ENCODE measurements around the gene FRMD4A. TPM values are rescaled to one million over a fixed set of nuclear protein-coding genes. Genes with fewer than 3 reads are reported as not detected.

The FRMD4A gene
- 42.3 TPM for total RNA-seq
- long read RNA-seq, partial matches to known transcripts: 1 of 6 reads
- long read RNA-seq, other reads (novel, unspliced or antisense): 3 of 6 reads

DNA sequence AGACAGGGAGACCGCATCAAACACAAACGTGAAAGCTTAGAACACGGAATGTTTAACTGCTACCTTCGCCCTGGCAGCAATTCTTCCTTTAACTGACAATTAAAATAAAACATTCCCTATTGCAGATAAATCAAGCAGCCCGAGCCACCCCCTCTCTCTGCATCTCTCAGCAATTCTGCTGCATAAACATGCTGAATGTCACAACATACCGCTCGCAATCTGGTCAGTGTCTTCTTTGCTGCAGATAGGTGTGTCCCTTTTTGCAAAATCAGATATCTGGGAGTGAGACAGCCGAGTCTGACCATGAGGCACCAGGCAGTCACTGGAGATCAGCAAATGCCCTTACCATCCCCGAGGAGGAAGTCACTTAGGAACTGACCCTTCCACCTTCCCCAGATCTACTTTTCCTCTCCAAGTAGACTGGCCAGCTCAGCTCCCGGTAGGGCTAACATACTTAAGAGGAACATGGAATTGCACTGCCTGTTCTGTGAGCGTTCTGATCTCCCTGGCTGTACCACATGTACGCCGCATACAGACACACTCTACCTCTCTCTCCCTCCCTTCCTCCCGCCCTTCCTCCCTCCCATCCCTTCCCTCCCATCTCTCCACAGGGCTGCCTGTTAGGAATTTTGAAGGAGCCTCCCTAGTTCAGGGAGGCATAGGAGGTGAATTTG, at the start of gene FRMD4A:
FRMD4A (minus strand) TSS at position 537 of the 674 bp plus-strand sequence.
- intact Hi-C loops (cut with DNase I): no loop called here

DNA sequence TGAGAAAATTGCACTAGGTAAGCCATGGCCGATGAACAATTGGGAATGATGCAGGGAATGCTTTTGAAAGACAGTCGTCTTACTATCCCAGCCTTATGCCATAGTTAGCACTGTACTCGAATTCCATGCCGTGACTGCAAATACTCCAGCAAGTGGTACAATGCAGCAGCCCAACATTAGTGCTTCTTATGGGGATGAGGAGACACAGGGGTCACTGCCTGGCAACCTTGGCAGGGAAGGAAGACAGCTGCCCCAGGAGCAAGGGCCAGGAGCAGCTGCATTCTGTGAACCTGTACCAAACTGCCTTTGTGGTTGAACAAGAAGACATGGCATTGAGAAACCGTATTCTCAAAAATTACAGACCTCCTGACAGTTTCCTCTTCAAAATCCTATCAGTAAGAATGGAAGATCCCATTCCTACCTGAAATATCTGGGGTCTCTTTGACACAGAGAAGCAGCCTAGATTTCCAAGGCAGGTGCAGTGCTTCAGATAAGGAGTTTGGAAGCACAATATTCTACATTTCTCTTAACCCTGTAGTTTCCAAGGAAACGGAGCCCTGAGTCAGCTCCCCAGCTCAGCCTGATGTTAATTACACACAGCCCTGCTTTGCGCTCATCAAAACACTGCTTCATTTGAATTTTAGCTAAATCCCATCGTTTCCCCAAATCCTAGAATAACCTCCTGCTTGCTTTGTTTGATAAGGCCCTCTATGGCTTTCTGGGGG, 49.0 kb upstream of the FRMD4A start:
- intact Hi-C loops (cut with DNase I): no loop called here
- no peak for DNase-seq (ENCODE audit: missing footprints)
- no peak for ATAC-seq

More for the DNA sequence above, at the start of gene FRMD4A:
- DNase-seq (ENCODE audit: missing footprints) (no peak), ATAC-seq (no peak)

DNA sequence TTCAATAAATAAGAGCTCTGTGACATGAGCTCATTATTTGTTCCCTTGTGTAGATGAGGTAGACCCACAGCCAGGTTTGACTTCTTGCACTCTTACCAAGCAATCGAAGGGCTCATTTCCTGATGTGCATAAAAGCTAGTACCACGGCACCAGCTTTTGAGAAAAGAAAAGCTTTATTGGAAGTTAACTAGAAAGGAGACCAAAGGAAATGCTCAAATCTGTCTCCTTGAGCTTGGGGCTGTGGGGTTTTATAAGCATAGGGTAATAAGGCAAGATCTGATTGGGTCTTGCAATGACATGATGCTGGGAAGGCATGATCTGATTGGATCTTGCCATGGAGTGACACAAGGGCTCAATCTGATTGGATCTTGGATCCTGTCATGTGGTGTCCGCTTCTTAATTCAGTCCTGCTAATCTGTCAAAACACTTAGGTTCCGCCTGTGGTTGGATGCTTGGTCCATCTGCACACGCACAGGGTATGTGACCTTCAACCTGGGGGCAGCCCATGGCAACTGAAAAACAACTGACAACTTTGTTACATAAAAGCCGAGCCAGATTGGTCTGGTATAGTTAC, 47.8 kb upstream of the FRMD4A start:
- intact Hi-C loops (cut with DNase I): no loop called here
- ATAC-seq (no peak), DNase-seq (ENCODE audit: missing footprints) (no peak)

DNA sequence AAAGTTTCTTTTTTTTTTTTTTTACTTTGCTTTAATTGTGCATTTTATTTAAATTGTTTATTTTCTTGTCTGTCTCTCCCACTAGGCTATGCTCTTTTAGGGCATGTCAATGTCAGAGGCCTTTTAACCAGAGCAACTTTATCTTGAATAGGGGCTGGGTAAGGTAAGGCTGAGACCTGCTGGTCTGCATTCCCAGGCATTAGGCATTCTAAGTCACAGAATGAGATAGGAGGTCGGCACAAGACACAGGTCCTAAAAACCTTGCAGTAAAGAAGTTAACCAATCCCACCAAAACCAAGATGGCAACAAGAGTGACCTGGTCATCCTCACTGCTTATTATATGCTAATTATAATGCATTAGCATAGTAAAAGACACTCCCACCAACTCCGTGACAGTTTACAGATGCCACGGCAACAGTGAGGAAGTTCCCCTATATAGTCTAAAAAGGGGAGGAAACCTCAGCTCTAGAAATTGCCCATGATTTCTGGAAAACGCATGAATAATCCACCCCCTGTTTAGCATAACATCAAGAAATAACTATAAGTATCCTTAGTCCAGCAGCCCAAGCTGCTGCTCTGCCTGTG, 47.0 kb upstream of the FRMD4A start:
- no peak for ATAC-seq
- intact Hi-C loops (cut with DNase I): no loop called here
- DNase-seq (ENCODE audit: missing footprints): no peak

DNA sequence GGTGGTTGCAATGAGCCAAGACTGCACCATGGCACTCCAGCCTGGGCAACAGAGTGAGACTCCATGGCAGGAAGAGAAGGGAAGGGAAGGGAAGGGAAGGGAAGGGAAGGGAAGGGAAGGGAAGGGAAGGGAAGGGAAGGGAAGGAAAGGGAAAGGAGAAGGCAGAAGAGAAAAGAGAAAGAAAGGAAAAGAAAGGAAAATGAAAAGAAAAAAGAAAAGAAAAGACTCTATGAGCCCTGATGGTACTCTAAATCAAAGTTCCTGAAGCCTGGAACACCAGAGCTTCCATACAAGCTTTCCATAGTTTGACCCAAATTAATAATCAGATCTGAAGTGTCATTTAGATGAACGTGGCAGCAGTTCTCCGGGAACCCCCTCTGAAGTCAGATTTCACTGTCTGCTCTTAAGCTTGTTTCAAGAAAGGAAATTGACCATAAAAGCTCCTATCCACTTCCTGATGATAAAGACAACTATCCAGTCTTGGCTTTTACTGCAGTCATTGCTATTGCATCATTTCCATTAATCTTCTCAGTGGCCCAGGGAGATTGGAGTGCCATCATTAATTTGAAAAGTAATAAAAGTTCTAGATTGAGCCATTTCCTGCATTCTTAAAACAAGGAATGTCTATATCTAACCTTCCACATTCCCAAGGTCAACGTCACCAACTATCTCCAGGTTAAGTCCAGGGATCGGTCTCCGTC, 44.2 kb upstream of the FRMD4A start:
- ATAC-seq (no peak), DNase-seq (ENCODE audit: missing footprints) (no peak)
- intact Hi-C loops (cut with DNase I): no loop called here

DNA sequence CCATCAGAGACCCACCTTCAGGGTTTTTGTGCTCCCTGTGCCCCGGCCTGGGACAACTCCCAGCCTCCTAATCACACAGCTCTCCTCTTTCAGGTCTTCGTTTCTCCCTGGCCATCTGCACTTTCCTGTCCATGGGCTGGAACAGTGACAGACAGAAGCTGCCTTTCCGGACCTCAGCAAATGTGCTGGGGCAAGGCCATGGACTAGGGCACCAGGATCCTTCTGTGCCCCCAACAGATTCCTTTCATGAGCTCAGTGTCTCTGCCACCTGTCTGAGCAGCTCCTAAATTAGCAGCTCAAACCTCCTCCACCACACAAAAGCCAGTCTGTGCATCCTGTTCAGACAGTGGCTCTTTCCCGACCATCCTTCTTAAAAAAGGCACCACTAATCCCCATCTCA, 41.9 kb upstream of the FRMD4A start:
- ATAC-seq (no peak), DNase-seq (ENCODE audit: missing footprints) (no peak)
- intact Hi-C loops (cut with DNase I): no loop called here

DNA sequence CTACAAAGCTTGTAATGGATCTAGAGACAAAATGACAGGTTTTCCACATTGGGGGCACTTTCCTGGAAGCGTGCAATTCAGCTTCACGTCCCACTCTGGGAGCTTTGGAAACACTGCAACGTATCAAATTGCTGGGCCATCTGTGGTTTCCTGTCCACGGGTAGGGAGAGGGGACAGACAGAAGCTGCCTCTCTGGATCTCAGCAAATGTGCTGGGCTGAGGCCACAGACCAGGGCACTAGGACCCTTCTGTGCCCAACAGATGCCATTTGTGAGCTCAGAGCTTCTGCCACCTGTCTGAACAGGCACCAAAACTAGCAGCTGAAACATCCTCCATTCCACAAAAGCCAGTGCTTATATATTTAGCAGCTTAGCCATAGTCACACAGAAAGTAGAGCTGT, 40.9 kb upstream of the FRMD4A start:
- DNase-seq (ENCODE audit: missing footprints) (no peak), ATAC-seq (no peak)
- intact Hi-C loops (cut with DNase I): no loop called here

DNA sequence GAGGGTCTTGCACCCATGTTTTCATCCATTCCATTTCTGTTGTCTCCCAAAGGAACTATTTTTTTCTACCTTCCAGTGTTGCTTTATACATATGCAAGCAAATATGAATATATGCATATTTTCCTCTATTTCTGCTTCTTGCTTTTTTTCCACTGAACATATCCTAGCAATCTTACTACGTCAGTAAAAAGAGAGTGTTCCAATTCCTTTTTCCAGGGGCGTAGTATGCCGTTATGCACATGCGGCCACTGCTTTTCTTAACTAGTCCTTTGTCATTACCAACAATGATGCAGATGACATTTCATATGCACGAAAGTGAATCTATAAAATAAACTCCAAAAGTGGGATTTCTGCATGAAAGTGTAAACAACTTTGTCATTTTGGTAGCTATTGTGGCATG, 40.2 kb upstream of the FRMD4A start:
- no peak for ATAC-seq
- intact Hi-C loops (cut with DNase I): no loop called here
- no peak for DNase-seq (ENCODE audit: missing footprints)

DNA sequence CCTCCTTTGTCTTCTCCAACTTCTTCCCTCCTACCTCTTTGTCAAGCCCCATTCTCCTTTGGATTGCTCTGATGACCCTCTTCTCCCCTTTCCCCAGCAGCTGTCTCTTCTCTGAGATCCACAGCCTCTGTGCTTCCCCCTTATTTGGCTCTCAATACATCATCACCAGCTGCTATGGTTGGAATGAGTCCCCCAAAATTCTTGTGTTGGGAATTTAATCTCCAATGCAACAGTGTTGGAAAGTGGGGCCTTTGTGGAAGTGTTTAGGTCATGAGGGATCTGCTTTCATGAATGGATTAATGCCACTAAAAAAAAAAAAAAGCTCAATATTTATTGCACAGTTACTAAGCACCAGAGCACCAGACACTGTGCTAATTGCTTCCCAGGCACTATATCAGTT, 39.2 kb upstream of the FRMD4A start:
- DNase-seq (ENCODE audit: missing footprints) (no peak), ATAC-seq (no peak)
- intact Hi-C loops (cut with DNase I): no loop called here

DNA sequence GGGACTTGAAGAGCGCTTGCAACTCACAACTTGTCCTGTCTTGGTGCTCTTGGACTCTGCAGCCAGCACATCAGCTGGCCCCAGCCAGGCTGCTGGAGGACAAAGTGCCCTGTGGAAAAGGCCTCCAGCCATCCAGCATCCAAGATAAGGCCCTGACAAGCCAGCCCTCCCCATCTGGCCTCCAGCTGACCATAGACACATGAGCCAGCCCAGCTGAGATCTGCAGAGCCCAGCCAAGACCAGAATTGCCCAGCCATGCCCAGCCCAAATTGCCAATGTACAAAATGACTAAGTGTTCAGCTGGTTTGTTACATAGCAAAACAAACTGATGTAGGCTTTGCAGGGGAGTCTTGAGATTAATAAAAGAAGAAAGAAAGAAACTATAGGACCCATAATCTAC, 36.0 kb upstream of the FRMD4A start:
- ATAC-seq: no peak
- intact Hi-C loops (cut with DNase I): no loop called here
- no peak for DNase-seq (ENCODE audit: missing footprints)

DNA sequence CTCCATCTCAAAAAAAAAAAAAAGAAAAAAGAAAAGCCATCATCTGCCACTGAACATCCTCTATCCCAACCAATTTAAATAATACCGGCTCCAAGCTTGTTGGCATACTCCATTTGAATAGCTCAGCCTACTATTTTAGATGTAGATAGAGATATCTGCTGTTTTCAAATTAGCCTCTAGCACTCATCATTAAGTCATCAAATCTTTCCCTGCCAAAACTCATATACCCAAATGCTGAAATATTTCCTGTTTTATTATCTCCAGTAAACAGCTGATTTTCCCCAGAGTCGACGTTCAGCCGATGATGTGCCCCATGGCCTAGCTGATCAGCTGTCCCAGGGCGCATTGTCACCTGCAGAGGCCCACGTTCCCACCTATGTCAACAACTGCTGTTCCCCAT, 34.5 kb upstream of the FRMD4A start:
- no peak for DNase-seq (ENCODE audit: missing footprints)
- intact Hi-C loops (cut with DNase I): no loop called here
- ATAC-seq: no peak

DNA sequence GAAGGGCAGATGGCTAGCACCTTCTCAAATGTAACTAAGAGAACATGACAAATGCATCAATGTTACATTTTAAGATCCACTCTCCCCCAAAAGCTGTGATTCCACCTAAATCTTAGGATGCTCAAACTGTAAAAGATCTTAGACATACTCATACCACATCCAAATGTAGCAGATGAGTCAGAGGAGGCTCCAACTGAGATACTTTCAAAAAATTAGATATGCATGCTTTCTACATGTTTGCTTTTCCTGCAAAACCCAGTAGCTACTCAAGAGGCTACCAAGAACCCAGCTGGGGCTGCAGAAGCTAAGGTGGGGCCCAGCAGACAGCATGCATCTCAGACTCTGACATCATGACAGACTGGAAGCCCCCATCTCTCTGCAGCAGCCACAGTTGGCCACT, 31.4 kb upstream of the FRMD4A start:
- intact Hi-C loops (cut with DNase I): no loop called here
- no peak for ATAC-seq
- no peak for DNase-seq (ENCODE audit: missing footprints)

DNA sequence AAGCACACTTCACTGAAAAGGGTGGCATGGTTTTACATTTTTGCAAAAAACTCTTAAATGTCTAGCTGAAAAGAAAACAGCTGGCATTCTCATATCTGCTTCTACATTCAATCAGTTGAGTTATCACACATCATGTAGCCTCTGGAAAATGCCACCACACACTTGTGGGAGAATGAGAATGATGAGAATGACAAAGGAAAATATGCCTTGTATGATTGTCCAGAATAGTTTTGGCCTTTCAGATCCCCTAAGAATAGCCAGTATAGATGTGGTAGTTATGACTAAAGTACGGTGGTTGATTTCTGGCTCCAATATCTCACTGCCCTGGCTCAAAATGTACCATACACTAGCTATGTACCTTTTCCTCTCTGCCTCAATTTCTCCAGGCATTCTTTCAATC, 30.2 kb upstream of the FRMD4A start:
- DNase-seq (ENCODE audit: missing footprints) (no peak), ATAC-seq (no peak)
- intact Hi-C loops (cut with DNase I): no loop called here

DNA sequence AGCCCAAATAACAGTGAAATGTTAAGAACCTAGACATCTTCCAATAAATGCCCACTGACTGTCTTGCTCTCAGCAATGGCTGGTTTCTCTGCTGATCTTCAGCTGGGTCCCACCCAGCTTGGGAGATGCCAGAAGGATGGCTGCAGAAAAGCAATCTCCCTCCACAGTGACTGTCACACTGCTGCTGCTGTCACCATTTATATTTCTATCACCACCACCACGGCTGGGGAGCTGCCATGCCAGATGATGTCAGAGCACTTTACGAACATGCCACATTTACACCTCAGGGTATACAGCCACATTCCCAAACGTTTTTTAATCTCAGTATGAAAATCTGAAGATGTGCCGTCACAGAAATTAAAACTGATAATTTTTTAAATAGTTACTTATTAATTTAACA, 29.8 kb upstream of the FRMD4A start:
- DNase-seq (ENCODE audit: missing footprints): no peak
- intact Hi-C loops (cut with DNase I): no loop called here
- ATAC-seq: no peak

DNA sequence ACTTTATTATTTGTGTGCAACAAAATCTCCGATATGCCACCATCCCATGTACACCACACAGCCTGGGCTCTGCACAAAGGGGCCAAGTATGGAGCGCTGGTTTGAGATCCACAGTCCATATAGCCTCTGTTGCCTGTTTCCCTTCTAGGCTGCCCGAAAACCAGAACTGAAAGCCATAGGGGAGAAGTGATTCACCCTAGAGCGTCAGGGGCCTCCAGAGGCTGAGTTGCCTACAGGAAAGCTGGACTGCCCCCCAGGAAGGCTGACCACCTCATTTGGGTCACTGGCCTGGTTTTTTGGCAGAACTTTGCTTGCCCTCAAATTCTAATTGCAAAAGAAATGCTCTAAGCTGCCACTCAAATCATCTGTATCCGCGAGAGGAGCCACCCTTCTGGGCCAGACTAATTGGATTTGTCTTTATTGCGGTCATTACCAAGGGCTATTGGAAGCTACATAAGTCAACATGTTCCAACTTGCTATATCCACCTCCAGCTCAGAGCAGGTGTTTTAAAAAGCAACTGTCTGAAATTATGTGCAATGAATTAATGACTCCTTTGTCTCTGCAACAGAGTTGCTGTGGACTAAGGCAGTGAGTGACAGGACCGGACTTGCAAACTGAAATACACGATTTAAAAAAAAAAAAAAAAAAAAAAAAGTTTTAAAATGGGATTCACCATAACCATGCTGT, 28.3 kb upstream of the FRMD4A start:
- intact Hi-C loops (cut with DNase I): no loop called here
- DNase-seq (ENCODE audit: missing footprints): no peak
- no peak for ATAC-seq

DNA sequence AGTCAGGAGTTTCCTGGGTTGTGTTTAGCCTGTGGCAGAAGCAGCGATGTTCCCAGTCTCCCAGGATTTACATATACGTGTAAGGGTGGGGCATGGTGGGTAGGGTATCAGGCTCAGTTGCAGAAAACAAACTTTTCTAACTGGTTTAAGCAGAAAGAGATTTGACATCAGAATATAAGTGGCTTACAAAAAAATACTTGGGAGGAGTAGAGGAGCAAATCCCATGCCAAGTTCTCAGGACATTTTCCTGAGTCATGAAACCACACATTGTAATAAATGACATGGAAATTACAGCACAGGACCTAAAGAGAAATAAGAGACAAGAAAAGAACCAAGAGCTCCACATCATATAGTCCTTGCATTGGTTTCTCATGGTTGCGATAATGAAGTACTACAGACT, 26.2 kb upstream of the FRMD4A start:
- intact Hi-C loops (cut with DNase I): no loop called here
- ATAC-seq: no peak
- DNase-seq (ENCODE audit: missing footprints): no peak

DNA sequence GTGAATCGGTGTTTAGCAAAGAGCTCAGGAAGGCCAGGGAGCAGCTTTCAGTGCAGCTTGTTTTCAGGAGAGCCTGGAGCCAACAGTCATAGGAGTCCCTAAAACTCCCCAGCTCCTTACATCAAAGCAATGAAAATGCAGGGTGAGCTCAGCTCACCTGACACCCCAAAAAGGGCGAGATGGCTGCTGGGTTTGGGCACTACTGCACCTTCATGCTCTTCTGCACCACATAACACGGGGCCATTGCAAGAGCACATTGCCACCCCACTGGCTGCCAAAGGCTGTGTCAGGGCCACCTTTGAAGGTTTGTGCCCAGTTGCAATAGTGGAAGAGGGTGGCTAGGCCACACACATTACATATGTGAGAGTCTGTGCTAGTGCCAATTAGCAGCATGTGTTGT, 25.0 kb upstream of the FRMD4A start:
- intact Hi-C loops (cut with DNase I): no loop called here
- ATAC-seq: no peak

DNA sequence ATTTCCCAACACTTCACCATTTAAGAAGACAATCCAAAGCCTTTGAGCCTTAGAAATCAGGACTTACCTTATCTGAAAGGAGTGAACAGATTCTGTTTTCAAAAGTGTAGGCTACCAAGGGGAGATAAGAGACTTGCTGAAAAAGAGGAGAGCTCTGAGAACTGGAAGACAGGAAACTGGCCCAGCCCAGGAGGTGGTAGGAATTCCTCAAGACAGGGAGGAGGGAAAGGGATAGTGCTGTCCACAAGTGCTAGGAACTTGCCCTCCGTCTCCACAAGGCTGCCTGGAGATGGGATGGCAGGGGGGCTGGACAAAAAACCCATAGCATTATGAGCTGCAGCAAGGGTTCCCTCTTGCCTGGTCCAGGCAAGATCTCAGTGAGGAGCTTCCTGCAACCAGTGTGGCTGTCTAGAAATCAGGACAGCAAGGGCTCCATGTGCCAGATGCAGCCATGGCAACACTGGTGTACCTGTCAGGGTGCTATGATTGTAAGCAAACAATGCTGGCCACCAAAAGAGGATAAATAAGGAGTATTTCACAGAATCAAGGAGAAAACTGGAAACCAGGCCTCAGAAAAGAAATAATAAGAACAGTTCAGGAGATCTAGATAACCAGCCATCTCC, 22.7 kb upstream of the FRMD4A start:
- no peak for DNase-seq (ENCODE audit: missing footprints)
- intact Hi-C loops (cut with DNase I): no loop called here
- ATAC-seq: no peak

More for the DNA sequence above, 25.0 kb upstream of the FRMD4A start:
- DNase-seq (ENCODE audit: missing footprints): no peak

Data from Right ventricle myocardium inferior (tissue), 1 donor.